ENCODE data around the gene NTN5.

GRCh38 chr19:48651683-48652048 lies 21.2 kb downstream of the NTN5 start:
- no peak for TF ChIP-seq EZH2 (IDR thresholded peaks at IDR 0.05; ENCODE audit: low read length, missing control alignments)
- no peak for TF ChIP-seq CTCF (conservative IDR thresholded peaks at IDR 0.05 in 1 of 2, IDR thresholded peaks at IDR 0.05 in 1 of 2; ENCODE audit: low read depth in 1 of 2, low read length in 2 of 2)

Measured in fibroblast of lung (primary cell).